Smooth muscle cell (in vitro differentiated cells): ENCODE results near the gene RASA3. TPM values are rescaled to one million over a fixed set of nuclear protein-coding genes. Genes with fewer than 3 reads are reported as not detected.

Experiments used
- DNase-seq: peaks from one replicate; lab custom pipeline; 2025; ENCODE audit not compliant: unreplicated experiment; lab: John Stamatoyannopoulos, UW
- H2AFZ ChIP-seq: fragments of 200-600 bp; sonication (generic); 2 replicates; pipeline ENCODE4 v1.6.0; 2016; ENCODE audit warnings: antibody characterized with exemption, low read depth, mild to moderate bottlenecking
- H3F3A ChIP-seq: fragments of 200-600 bp; sonication (generic); 2 replicates; pipeline ENCODE4 v1.6.0; 2017; ENCODE audit warnings: antibody characterized with exemption, low read depth
- H3K27ac ChIP-seq: fragments of 200-600 bp; sonication (generic); 2 replicates; pipeline ENCODE4 v1.5.1; 2016; ENCODE audit warnings: low read depth, mild to moderate bottlenecking
- H3K27me3 ChIP-seq: fragments of 200-600 bp; sonication (generic); 2 replicates; pipeline ENCODE4 v1.6.1; 2016; ENCODE audit warnings: low read depth, mild to moderate bottlenecking
- H3K36me3 ChIP-seq: fragments of 200-600 bp; sonication (generic); 2 replicates; pipeline ENCODE4 v1.5.1; 2016; ENCODE audit warnings: low read depth
- H3K4me1 ChIP-seq: fragments of 200-600 bp; sonication (generic); 2 replicates; pipeline ENCODE4 v1.5.1; 2016; ENCODE audit warnings: low read depth
- H3K4me2 ChIP-seq: fragments of 200-600 bp; sonication (generic); 2 replicates; pipeline ENCODE4 v1.6.0; 2016; ENCODE audit warnings: mild to moderate bottlenecking
- H3K4me3 ChIP-seq: fragments of 200-600 bp; sonication (generic); 2 replicates; pipeline ENCODE4 v1.5.1; 2016; ENCODE audit warnings: mild to moderate bottlenecking
- H3K79me2 ChIP-seq: fragments of 200-600 bp; sonication (generic); 2 replicates; pipeline ENCODE4 v1.6.0; 2016; ENCODE audit warnings: low read depth, mild to moderate bottlenecking
- H3K9ac ChIP-seq: fragments of 200-600 bp; sonication (generic); 2 replicates; pipeline ENCODE4 v1.6.0; 2016; ENCODE audit warnings: low read depth
- H3K9me3 ChIP-seq: fragments of 200-600 bp; sonication (generic); replicated peaks from 2 replicates; pipeline ENCODE4 v1.5.1; 2016; ENCODE audit warnings: low read depth
- H4K20me1 ChIP-seq: fragments of 200-600 bp; sonication (generic); 2 replicates; pipeline ENCODE4 v1.6.0; 2016; ENCODE audit warnings: low read depth
- WGBS: methylation state at CpG from one replicate; pipeline ENCODE4 v1.1.7; 2016; ENCODE audit warnings: low lambda C conversion rate; 5-methylcytosine and 5-hydroxymethylcytosine counted together
- polyA plus RNA-seq: library from polyadenylated mRNA; unstranded; fragments of >200 nt; fragmentation: Nextera tagmentation; extraction: Ambion mirVana; gene quantifications from 2 replicates; pipeline ENCODE4 v1.2.1, GENCODE V29; 2016
- total RNA-seq: library from RNA; depleted of rRNA; stranded (reverse); fragments of >200 nt; gene quantifications from 2 replicates; pipeline ENCODE4 v1.2.3, GENCODE V29; 2014
- TF ChIP-seq, protein P1 (sequence below): fragments of 200-600 bp; sonication (generic); IDR thresholded peaks from 2 replicates; pipeline ENCODE4 v1.5.1; 2017; ENCODE audit warnings: borderline replicate concordance, mild to moderate bottlenecking, antibody characterized with exemption; ENCODE audit not compliant: insufficient read depth, poor library complexity, severe bottlenecking

The RASA3 gene
- total and polyA plus RNA-seq, 2 experiments from 2014 or later: 21.3 to 26.8 TPM

DNA sequence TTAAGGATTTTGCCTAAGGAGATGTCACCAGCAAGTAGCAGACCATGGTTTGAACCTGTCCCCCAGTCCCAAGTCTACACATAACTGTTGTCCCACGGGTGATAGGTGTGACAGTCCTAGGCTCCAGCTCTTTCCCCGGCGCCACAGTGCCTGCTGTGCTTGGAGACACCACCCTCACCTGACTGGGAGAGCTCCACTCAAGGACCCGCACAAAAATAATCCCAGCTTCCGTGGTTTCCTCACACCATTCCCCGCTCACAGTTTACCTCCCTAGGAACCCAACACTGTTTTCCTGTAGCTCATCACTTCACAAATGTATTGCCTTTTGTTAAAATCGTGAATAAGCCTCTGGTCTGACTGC lies 19.8 kb upstream of the RASA3 start:
- TF ChIP-seq, protein P1, sequence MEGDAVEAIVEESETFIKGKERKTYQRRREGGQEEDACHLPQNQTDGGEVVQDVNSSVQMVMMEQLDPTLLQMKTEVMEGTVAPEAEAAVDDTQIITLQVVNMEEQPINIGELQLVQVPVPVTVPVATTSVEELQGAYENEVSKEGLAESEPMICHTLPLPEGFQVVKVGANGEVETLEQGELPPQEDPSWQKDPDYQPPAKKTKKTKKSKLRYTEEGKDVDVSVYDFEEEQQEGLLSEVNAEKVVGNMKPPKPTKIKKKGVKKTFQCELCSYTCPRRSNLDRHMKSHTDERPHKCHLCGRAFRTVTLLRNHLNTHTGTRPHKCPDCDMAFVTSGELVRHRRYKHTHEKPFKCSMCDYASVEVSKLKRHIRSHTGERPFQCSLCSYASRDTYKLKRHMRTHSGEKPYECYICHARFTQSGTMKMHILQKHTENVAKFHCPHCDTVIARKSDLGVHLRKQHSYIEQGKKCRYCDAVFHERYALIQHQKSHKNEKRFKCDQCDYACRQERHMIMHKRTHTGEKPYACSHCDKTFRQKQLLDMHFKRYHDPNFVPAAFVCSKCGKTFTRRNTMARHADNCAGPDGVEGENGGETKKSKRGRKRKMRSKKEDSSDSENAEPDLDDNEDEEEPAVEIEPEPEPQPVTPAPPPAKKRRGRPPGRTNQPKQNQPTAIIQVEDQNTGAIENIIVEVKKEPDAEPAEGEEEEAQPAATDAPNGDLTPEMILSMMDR: no peak
- H3K27me3 ChIP-seq: no peaks in the 10 kb centered on the region
- H3K27ac ChIP-seq: no peak overlapping the region
- no peaks in the 10 kb centered on the region for H3K4me1 ChIP-seq
- no peaks in the 10 kb centered on the region for H3F3A ChIP-seq
- no peaks in the 10 kb centered on the region for H3K36me3 ChIP-seq
- no peak overlapping the region for H3K4me2 ChIP-seq
- H3K9ac ChIP-seq: no peak overlapping the region
- no peaks in the 10 kb centered on the region for H4K20me1 ChIP-seq
- H3K79me2 ChIP-seq: no peaks in the 10 kb centered on the region
- no peak for DNase-seq
- no peaks in the 10 kb centered on the region for H3K9me3 ChIP-seq
- WGBS: 89% methylated on average over 7 of the region's 7 CpGs
- no peak overlapping the region for H2AFZ ChIP-seq
- no peak overlapping the region for H3K4me3 ChIP-seq

DNA sequence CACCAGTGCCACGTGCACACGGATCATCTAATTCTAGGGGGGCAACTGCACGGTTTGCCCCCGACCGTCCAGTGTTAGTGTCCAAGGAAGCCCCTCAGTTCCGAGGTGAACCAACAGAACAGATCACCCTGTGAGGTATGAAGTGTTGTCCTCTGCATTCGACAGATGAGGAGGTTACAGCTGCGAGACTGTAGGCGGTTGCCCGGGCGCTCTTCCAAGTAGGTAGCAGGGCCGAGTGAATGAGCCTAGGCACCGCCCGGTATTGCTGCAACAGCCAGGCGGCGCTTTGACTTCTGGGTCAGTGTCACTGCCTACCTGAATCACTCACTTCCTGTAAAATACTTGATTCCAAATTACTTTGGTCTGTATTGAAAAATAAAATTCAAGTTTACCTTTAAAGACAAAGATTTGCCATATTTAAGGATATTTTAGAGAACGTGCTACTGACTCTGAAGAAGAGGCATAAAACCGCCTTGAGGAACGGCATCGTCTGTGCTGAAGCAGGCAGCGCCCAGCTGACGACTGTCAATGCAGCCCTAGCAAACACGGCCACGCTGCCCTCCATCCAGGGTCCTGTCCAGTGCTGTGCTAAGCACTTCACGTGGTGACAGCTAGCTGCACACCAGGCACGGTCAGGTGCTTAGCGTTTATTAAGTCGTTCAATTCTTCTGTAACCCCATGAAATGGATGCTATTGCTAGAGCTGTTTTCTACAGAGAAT lies 19.3 kb upstream of the RASA3 start:
- no peak overlapping the region for H3K4me2 ChIP-seq
- H3K27ac ChIP-seq: no peak overlapping the region
- no peaks in the 10 kb centered on the region for H3K79me2 ChIP-seq
- H4K20me1 ChIP-seq: no peaks in the 10 kb centered on the region
- H3K4me3 ChIP-seq: no peak overlapping the region
- 93% methylated on average over 28 of the region's 28 CpGs for WGBS
- no peaks in the 10 kb centered on the region for H3K4me1 ChIP-seq
- no peaks in the 10 kb centered on the region for H3F3A ChIP-seq
- no peaks in the 10 kb centered on the region for H3K36me3 ChIP-seq
- H3K9ac ChIP-seq: no peak overlapping the region
- TF ChIP-seq, protein P1: no peak
- no peaks in the 10 kb centered on the region for H3K27me3 ChIP-seq
- no peak for DNase-seq
- H2AFZ ChIP-seq: no peak overlapping the region
- H3K9me3 ChIP-seq: no peaks in the 10 kb centered on the region

DNA sequence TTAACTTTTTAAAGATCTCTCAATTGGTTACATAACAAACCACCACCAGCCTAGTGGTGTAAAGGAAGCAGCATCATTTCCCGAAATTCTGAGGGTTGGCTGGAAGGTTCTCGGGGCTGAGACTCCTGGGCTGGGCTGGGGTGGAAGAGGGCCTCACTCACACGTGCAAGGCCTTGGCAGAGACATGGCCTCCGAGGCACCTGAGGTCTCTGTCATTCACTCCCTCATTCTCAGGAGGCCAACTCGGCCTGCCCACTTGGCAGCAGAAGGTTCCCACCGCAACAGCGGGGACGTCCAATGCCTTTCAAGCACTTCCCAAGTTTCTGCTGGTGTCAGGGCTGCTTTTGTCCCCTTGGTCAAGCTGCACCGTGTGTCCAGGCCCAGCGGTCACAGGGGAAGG lies 18.6 kb upstream of the RASA3 start:
- TF ChIP-seq, protein P1: no peak
- Histone ChIP-seq H3K4me2 (no peak overlapping the region), H3K27me3 (no peaks in the 10 kb centered on the region), H3K4me3 (no peak overlapping the region), H3K9me3 (no peaks in the 10 kb centered on the region), H3K4me1 (no peaks in the 10 kb centered on the region), H3K36me3 (no peaks in the 10 kb centered on the region), H3K79me2 (no peaks in the 10 kb centered on the region), H2AFZ (no peak overlapping the region), H4K20me1 (no peaks in the 10 kb centered on the region), H3K27ac (no peak overlapping the region), H3K9ac (no peak overlapping the region), H3F3A (no peaks in the 10 kb centered on the region)
- DNase-seq: no peak
- 88% methylated on average over 10 of the region's 10 CpGs for WGBS
